Endothelial cell of umbilical vein (primary cell): ENCODE measurements around the gene WASL.

Source experiments
- CTCF ChIP-seq, 2 donors: IDR thresholded peaks; 1 replicate in 1 of 2; 2 replicates in 1 of 2; pipeline ENCODE4 v1.5.1; 2011; ENCODE audit warnings: low read length in 2 of 2, mild to moderate bottlenecking in 2 of 2, moderate library complexity in 2 of 2, control low read depth in 1 of 2, inconsistent platforms in 1 of 2, low read depth in 1 of 2; ENCODE audit not compliant: insufficient read depth in 1 of 2; ENCODE audit errors: extremely low read depth in 1 of 2
- EZH2 ChIP-seq: IDR thresholded peaks from 2 replicates; pipeline ENCODE4 v1.6.1; 2012; ENCODE audit warnings: borderline replicate concordance, low read depth, mild to moderate bottlenecking, moderate library complexity, low read length, inconsistent platforms; ENCODE audit not compliant: severe bottlenecking
- POLR2A ChIP-seq: IDR thresholded peaks from 2 replicates; pipeline ENCODE4 v1.6.1; 2012; ENCODE audit warnings: low read depth, mild to moderate bottlenecking, control low read depth, low read length

- no peak for TF ChIP-seq EZH2
- TF ChIP-seq CTCF (IDR thresholded peaks at IDR 0.05; ENCODE audit: extremely low read depth in 1 of 2, insufficient read depth in 1 of 2, low read depth in 1 of 2, low read length in 2 of 2) = no peak
- no peak for TF ChIP-seq POLR2A
These were observed 39.8 kb upstream of the WASL start for GRCh38 chr7:123788584-123788983.
